Measurements from ENCODE around the gene AUTS2. TPM values are rescaled to one million over a fixed set of nuclear protein-coding genes. Genes with fewer than 3 reads are reported as not detected.

The AUTS2 gene
- total RNA-seq, 1 experiment from 2014 or later, result 50.0 TPM

DNA sequence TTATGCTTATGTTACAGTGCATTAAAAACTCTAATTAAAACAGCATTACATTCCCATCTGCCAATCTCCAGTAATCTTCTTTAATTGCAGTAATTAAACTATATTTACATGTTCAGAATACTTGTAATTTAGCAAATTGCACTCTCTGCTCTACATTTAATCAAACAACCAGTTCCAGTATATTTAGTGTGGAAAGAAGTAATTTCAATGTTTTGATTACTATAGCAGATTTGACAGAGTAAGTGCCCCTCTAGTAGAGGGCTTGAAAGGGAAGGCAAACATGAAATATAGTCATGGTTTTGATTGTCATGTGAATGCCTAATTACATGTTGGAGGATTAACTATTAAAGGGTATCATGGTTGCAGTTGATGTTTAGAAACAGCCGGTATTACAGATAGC, 739.7 kb downstream of the AUTS2 start:
- CTCF ChIA-PET, result no interaction called here
- ATAC-seq, result no peak
- TF ChIP-seq, protein P1, sequence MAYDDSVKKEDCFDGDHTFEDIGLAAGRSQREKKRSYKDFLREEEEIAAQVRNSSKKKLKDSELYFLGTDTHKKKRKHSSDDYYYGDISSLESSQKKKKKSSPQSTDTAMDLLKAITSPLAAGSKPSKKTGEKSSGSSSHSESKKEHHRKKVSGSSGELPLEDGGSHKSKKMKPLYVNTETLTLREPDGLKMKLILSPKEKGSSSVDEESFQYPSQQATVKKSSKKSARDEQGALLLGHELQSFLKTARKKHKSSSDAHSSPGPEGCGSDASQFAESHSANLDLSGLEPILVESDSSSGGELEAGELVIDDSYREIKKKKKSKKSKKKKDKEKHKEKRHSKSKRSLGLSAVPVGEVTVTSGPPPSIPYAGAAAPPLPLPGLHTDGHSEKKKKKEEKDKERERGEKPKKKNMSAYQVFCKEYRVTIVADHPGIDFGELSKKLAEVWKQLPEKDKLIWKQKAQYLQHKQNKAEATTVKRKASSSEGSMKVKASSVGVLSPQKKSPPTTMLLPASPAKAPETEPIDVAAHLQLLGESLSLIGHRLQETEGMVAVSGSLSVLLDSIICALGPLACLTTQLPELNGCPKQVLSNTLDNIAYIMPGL (CRISPR knock-in tag; IDR thresholded peaks at IDR 0.05), result no peak
- TF ChIP-seq ATF3 (CRISPR knock-in tag; conservative IDR thresholded peaks at IDR 0.05) (no peak), SP1 (CRISPR knock-in tag; conservative IDR thresholded peaks at IDR 0.05) (no peak), ZNF396 (CRISPR knock-in tag; IDR thresholded peaks at IDR 0.05; ENCODE audit: borderline replicate concordance) (no peak)
- TF ChIP-seq, protein P2, sequence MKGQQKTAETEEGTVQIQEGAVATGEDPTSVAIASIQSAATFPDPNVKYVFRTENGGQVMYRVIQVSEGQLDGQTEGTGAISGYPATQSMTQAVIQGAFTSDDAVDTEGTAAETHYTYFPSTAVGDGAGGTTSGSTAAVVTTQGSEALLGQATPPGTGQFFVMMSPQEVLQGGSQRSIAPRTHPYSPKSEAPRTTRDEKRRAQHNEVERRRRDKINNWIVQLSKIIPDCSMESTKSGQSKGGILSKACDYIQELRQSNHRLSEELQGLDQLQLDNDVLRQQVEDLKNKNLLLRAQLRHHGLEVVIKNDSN (CRISPR knock-in tag; IDR thresholded peaks at IDR 0.05), result no peak

GRCh38 chr7:70340236-70340635, 742.0 kb downstream of the AUTS2 start:
- TF ChIP-seq, protein P3, sequence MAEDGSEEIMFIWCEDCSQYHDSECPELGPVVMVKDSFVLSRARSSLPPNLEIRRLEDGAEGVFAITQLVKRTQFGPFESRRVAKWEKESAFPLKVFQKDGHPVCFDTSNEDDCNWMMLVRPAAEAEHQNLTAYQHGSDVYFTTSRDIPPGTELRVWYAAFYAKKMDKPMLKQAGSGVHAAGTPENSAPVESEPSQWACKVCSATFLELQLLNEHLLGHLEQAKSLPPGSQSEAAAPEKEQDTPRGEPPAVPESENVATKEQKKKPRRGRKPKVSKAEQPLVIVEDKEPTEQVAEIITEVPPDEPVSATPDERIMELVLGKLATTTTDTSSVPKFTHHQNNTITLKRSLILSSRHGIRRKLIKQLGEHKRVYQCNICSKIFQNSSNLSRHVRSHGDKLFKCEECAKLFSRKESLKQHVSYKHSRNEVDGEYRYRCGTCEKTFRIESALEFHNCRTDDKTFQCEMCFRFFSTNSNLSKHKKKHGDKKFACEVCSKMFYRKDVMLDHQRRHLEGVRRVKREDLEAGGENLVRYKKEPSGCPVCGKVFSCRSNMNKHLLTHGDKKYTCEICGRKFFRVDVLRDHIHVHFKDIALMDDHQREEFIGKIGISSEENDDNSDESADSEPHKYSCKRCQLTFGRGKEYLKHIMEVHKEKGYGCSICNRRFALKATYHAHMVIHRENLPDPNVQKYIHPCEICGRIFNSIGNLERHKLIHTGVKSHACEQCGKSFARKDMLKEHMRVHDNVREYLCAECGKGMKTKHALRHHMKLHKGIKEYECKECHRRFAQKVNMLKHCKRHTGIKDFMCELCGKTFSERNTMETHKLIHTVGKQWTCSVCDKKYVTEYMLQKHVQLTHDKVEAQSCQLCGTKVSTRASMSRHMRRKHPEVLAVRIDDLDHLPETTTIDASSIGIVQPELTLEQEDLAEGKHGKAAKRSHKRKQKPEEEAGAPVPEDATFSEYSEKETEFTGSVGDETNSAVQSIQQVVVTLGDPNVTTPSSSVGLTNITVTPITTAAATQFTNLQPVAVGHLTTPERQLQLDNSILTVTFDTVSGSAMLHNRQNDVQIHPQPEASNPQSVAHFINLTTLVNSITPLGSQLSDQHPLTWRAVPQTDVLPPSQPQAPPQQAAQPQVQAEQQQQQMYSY (CRISPR knock-in tag; IDR thresholded peaks at IDR 0.05), result no peak
- TF ChIP-seq RELA (CRISPR knock-in tag; IDR thresholded peaks at IDR 0.05; ENCODE audit: borderline replicate concordance) (no peak), ZNF671 (CRISPR knock-in tag; IDR thresholded peaks at IDR 0.05) (no peak), STAT6 (CRISPR knock-in tag; conservative IDR thresholded peaks at IDR 0.05; ENCODE audit: low read depth) (no peak), ZNF396 (CRISPR knock-in tag; IDR thresholded peaks at IDR 0.05; ENCODE audit: borderline replicate concordance) (no peak), ETV6 (CRISPR knock-in tag; IDR thresholded peaks at IDR 0.05) (no peak), TEAD1 (CRISPR knock-in tag; IDR thresholded peaks at IDR 0.05) (no peak), ZNF232 (CRISPR knock-in tag; IDR thresholded peaks at IDR 0.05) (no peak), CREB1 (CRISPR knock-in tag; IDR thresholded peaks at IDR 0.05) (no peak), KAT7 (CRISPR knock-in tag; IDR thresholded peaks at IDR 0.05; ENCODE audit: borderline replicate concordance) (no peak), ATF3 (CRISPR knock-in tag; conservative IDR thresholded peaks at IDR 0.05) (no peak), ZNF317 (CRISPR knock-in tag; IDR thresholded peaks at IDR 0.05; ENCODE audit: borderline replicate concordance, low read depth) (no peak), SOX15 (CRISPR knock-in tag; IDR thresholded peaks at IDR 0.05) (no peak), E2F4 (CRISPR knock-in tag; IDR thresholded peaks at IDR 0.05; ENCODE audit: borderline replicate concordance, low read depth) (no peak)
- TF ChIP-seq, protein P4, sequence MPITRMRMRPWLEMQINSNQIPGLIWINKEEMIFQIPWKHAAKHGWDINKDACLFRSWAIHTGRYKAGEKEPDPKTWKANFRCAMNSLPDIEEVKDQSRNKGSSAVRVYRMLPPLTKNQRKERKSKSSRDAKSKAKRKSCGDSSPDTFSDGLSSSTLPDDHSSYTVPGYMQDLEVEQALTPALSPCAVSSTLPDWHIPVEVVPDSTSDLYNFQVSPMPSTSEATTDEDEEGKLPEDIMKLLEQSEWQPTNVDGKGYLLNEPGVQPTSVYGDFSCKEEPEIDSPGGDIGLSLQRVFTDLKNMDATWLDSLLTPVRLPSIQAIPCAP (CRISPR knock-in tag; IDR thresholded peaks at IDR 0.05), result no peak
- TF ChIP-seq, protein P5, sequence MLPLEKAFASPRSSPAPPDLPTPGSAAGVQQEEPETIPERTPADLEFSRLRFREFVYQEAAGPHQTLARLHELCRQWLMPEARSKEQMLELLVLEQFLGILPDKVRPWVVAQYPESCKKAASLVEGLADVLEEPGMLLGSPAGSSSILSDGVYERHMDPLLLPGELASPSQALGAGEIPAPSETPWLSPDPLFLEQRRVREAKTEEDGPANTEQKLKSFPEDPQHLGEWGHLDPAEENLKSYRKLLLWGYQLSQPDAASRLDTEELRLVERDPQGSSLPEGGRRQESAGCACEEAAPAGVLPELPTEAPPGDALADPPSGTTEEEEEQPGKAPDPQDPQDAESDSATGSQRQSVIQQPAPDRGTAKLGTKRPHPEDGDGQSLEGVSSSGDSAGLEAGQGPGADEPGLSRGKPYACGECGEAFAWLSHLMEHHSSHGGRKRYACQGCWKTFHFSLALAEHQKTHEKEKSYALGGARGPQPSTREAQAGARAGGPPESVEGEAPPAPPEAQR (CRISPR knock-in tag; IDR thresholded peaks at IDR 0.05), result no peak
- TF ChIP-seq, protein P6, sequence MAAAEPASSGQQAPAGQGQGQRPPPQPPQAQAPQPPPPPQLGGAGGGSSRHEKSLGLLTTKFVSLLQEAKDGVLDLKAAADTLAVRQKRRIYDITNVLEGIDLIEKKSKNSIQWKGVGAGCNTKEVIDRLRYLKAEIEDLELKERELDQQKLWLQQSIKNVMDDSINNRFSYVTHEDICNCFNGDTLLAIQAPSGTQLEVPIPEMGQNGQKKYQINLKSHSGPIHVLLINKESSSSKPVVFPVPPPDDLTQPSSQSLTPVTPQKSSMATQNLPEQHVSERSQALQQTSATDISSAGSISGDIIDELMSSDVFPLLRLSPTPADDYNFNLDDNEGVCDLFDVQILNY (CRISPR knock-in tag; IDR thresholded peaks at IDR 0.05), result no peak
- Mint-ChIP-seq H3K4me1 (no peaks in the 10 kb centered on the region), H3K36me3 (no peaks in the 10 kb centered on the region), H3K9me3 (no peaks in the 10 kb centered on the region), H3K27ac (no peak overlapping the region), H3K4me3 (no peak overlapping the region), H3K27me3 (ENCODE audit: low read depth) (no peaks in the 10 kb centered on the region; the same call in 1 of the 2 replicates)
- ChIA-PET CTCF (no interaction called here), POLR2A (no interaction called here)
- DNase-seq (ENCODE audit: low spot score) (no peak), ATAC-seq (no peak)

More for the DNA sequence above, 739.7 kb downstream of the AUTS2 start:
- H3K4me3 Mint-ChIP-seq, result no peak overlapping the region
- no peak overlapping the region for H3K27ac Mint-ChIP-seq
- no peaks in the 10 kb centered on the region for H3K9me3 Mint-ChIP-seq
- no peaks in the 10 kb centered on the region for H3K4me1 Mint-ChIP-seq
- H3K27me3 Mint-ChIP-seq (ENCODE audit: low read depth), result no peaks in the 10 kb centered on the region; the same call in 1 of the 2 replicates
- no peak for DNase-seq (ENCODE audit: low spot score)
- no peaks in the 10 kb centered on the region for H3K36me3 Mint-ChIP-seq
- POLR2A ChIA-PET, result no interaction called here
